Kidney glomerular epithelial cell (primary cell): ENCODE results near the gene CENPP.
A peak's percentile ranks its signal among the peaks of the same experiment; 100 is the strongest.

Experiments used
- DNase-seq: peaks from one replicate; lab custom pipeline; 2025; lab: John Stamatoyannopoulos, UW

CENPP gene

GRCh38 chr9:92639791-92640271 lies 314.1 kb downstream of the CENPP start:
- DNase-seq, result no peak

- DNase-seq, result no peak
Measured at GRCh38 chr9:92640398-92641091, 314.8 kb downstream of the CENPP start.

- DNase-seq, result no peak
Measured at GRCh38 chr9:92641092-92641809, 315.5 kb downstream of the CENPP start.

- no peak for DNase-seq
Measured at GRCh38 chr9:92642041-92642451, 316.3 kb downstream of the CENPP start.

GRCh38 chr9:92642564-92642963 lies 316.8 kb downstream of the CENPP start:
- no peak for DNase-seq

- no peak for DNase-seq
Measured at GRCh38 chr9:92644278-92644677, 318.5 kb downstream of the CENPP start.

GRCh38 chr9:92645041-92645440 lies 319.3 kb downstream of the CENPP start:
- no peak for DNase-seq

GRCh38 chr9:92647671-92648473 lies 322.1 kb downstream of the CENPP start:
- DNase-seq, result no peak

- DNase-seq, result no peak
Measured at GRCh38 chr9:92648474-92648971, 322.8 kb downstream of the CENPP start.

- no peak for DNase-seq
Measured at GRCh38 chr9:92649007-92649406, 323.3 kb downstream of the CENPP start.

- DNase-seq, result no peak
Measured at GRCh38 chr9:92650296-92650695, 324.5 kb downstream of the CENPP start.

- peak; percentile 9 for DNase-seq
Measured at GRCh38 chr9:92650839-92651621, 325.3 kb downstream of the CENPP start.

GRCh38 chr9:92652461-92652860 lies 326.7 kb downstream of the CENPP start:
- DNase-seq, result no peak

- no peak for DNase-seq
Measured at GRCh38 chr9:92654481-92655301, 328.9 kb downstream of the CENPP start.

GRCh38 chr9:92655366-92655765 lies 329.6 kb downstream of the CENPP start:
- no peak for DNase-seq

- no peak for DNase-seq
Measured at GRCh38 chr9:92655896-92656536, 330.3 kb downstream of the CENPP start.

GRCh38 chr9:92656537-92656925 lies 330.8 kb downstream of the CENPP start:
- no peak for DNase-seq

- DNase-seq, result no peak
Measured at GRCh38 chr9:92657296-92658094, 331.7 kb downstream of the CENPP start.

GRCh38 chr9:92658176-92658575 lies 332.4 kb downstream of the CENPP start:
- DNase-seq, result no peak
